Measurements from ENCODE around the gene ITGB8.
"Not testable (repeated sequence)": the region's sequence is repeated elsewhere in the genome, so short reads cannot be mapped to it uniquely, and the experiment has no call there.

The ITGB8 gene

DNA sequence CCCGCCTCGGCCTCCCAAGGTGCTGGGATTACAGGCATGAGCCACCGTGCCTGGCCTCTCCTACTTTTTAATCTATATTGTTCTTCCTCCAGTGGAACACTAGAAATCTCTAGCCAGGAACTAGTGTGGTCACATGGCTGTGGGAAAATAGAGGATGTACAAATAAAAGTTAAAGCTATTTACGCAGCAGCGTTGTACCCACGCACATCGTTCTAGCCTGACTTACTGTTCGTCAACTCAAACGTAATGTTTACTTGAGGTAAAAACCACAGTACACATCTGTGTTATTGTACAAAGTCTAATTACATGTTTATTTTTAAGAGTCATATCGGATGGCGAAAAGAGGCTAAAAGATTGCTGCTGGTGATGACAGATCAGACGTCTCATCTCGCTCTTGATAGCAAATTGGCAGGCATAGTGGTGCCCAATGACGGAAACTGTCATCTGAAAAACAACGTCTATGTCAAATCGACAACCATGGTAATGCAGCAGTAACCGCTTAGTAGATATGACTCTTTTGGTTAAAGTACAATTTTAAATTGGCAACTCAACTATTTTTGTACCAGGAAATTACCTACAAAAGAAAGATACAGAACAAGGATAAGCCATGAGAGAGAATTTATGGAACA, 50.8 kb downstream of the ITGB8 start:
- DNase-seq (ENCODE audit: low read depth in 2 of 2): no peak

DNA sequence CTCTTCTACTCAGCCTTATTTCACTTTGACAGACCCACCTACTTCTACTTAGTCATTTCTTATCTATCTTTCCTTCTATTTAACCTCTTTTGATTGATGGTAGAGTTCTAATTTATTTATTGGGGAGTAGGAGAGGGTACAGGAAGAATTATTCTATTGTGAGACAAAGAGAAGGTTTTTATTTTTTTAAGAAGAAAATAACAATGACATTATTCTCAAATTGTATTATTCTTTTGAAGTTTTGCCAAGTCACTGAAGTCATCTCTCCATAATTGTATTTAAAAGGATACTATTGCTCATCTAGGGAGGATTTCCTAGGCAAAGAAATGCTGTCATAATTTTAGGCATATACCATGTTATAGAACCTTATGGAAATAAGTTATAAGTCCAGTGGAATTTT, 52.7 kb downstream of the ITGB8 start:
- DNase-seq (ENCODE audit: low read depth in 2 of 2): no peak

DNA sequence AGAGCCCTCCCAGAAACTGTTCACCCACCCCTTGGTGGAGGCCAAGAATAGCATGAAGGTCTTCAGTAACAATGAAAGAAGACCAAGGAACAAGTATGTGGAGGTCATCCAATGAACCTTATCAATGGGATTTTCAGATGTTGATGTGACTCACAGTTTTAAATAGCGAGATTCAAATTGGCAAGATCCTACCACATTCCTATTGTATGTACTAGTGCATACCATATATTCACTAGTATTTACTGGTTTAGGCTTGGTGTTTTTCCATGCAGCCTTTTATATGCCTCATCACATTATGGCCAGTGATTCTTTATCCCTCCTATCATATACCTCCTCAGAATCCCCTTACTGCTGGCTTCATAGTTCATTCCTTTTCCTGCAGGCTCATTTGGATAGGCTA, 54.4 kb downstream of the ITGB8 start:
- DNase-seq (ENCODE audit: low read depth in 2 of 2): no peak

DNA sequence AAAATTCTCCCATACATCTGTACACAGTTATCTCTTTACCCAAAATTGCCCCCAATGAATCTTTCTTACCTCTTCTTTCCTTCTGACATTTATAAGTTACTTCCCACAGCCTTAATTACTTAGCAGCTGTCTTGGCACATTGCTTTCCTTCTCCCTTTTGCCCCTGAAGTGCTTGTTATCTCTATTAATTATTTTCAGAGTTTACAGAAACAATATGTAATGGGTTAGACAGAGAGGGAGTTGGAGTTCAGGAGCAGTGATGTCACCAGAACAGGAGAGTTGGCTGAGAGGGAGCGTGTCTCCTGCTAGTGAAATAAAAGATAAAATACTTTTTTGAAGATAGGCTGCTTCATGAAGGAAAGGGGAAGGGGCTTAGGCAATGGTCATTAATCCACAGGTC, 57.4 kb downstream of the ITGB8 start:
- DNase-seq (ENCODE audit: low read depth in 2 of 2): no peak

DNA sequence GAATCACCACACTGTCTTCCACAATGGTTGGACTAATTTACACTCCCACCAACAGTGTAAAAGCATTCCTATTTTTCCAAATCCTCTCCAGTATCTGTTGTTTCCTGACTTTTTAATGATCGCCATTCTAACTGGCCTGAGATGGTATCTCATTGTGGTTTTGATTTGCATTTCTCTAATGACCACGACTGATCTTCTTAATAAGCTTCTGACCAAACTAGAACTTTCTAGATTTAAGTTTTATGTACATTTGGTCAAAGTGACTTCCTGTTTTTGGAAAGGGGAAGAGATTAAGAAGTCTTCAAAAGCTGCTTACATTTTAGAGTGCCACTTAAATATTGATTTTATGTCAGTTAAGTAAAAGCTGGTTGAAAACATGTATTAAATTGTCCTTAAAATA, 58.5 kb downstream of the ITGB8 start:
- not testable (repeated sequence) for DNase-seq (ENCODE audit: low read depth in 2 of 2)

DNA sequence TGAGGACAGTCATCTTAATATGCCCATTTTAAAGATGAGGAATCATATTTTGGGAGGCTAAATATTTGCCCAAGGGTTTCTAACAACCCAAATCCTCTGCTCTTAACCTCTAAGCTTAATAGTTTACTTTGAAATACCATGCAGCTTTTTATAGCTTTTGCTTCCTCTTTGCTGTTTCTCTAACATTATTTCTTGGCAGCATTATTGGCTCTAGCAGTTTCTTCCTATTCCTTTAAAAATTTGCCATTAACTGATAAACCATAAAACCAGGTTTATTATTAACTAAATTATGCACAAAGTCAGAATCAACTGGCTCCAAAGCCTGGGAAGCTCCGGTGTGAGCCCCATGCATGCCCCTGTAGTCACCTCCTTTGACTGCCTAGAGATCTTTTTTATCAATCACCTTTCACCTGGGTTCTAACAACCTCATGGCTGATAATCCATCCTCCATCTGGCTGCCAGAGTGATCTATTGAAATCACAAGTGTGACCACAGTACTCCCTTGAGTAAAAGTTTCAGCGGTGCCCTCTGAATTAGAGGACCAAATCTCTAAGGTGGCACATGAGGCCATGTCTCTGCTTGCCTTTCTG, 62.4 kb downstream of the ITGB8 start:
- no peak for DNase-seq (ENCODE audit: low read depth in 2 of 2)

DNA sequence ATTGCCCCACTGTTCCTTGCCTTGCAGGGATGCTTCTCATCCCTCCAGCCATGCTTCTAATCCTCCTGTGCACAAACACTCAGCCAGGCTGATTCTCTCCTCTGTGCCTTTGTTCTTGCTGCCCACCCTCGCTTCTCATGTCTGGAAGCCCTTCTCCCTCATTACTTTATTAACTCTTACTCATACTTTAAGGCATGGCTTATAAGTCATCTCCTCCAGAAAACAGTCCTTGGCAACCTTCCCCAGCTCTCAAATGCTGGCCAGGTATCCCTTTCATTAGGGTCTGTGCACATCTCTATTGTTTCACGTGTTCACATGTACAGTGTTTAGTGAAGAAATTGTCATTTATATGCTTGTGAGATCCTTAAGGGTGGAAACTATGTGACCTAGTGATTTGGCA, 62.9 kb downstream of the ITGB8 start:
- DNase-seq (ENCODE audit: low read depth in 2 of 2): no peak

DNA sequence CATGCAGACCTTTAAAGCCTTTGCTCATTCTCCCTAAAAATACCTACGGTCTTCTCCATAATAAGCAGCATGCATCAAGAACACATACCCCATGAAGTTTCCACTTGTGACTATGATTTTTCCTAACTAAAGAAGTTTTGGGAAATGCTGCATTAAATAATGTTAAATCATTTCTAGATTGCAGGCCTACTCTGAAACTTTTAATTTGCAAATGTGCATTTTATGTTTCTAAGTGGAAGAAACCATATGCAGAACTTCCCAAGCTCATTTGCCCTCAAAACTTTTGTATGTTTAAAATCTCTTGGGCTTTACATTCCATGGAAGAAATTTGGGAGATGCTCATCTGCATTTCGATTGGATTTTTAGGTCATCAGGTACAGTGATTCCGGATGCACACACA, 63.6 kb downstream of the ITGB8 start:
- DNase-seq (ENCODE audit: low read depth in 2 of 2): no peak

DNA sequence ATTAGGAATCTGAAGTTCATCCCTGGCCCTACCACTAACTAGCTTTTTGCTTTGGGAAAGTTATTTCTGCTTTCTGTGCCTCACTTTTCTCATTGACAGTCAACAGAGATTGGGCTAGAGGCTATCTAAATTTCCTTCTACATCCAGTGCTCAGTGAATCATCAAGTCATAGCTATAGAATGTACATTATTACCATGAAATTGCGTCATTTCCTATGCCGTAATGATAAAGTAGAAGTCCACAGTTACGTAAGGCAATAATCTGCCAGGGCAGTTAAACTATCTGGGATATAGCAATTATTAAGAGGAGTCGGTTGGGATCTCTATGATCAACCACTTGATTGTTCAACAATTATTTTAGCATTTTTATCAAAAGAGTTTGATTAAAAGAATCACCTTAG, 64.4 kb downstream of the ITGB8 start:
- no peak for DNase-seq (ENCODE audit: low read depth in 2 of 2)

DNA sequence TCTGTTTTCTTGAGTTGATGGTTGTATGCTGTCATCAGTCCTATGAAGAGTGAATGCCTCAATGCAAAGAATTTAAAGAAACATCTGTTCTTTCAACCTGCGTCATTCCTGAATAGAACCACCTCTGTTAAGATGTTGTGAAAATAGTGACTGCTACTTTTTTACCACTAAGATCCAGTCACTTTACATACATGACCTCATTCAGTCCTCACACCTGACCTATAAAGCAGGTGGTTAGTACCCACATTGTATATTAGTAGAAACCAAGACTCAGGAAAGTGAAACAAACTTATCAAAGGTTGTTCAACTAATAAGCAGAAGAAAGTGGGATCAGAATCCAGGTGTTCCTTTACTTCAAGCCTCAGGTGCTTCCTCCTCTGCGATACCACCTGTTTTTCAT, 64.8 kb downstream of the ITGB8 start:
- no peak for DNase-seq (ENCODE audit: low read depth in 2 of 2)

DNA sequence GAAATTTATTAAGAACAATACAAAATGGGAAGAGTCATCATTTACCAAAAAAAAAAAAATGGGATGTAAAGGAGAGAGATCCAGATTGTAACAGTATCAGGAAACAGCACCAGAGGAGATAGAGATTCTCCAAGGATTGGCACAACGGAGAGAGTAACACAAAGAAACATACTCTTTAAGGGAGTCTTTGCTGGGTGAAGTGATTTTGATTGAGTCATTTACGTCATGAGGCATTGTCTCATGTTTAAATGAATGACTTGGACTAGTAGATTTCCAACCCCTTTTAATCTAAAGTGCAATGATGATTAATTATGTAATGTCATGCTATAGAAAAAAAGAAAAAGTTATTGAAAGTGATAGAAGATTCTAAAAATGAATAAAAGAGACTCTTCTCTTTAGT, 68.8 kb downstream of the ITGB8 start:
- DNase-seq (ENCODE audit: low read depth in 2 of 2): no peak

DNA sequence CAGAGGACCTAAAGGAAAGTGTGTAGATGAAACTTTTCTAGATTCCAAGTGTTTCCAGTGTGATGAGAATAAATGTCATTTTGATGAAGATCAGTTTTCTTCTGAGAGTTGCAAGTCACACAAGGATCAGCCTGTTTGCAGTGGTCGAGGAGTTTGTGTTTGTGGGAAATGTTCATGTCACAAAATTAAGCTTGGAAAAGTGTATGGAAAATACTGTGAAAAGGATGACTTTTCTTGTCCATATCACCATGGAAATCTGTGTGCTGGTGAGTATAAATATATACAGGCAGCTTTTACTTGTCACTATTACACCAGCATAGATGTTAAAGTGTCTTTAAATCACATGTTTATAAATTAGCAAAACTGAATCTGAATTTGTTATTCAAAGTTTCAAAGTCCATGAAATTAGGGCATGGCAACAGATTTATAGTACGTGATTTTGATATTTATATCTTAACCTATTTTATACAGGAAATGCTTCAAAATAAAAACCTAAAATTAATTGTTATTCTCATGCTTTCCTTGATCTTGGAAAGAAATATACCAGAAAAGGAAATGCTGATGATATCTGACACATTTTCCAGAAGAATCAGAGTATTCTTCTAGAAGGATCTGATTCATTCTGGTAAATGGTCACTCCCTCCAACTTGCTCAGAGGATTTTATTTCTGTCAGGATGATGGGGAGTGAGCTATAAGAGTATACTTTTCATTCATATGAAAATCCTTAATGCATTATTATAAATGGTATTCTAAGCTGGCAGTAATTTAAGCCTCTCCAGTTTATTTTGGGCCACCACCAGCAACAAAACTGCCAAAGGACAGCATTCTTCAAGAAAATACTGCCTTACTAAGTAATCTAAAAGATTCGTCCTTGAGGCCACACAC, 71.4 kb downstream of the ITGB8 start:
- no peak for DNase-seq (ENCODE audit: low read depth in 2 of 2)

DNA sequence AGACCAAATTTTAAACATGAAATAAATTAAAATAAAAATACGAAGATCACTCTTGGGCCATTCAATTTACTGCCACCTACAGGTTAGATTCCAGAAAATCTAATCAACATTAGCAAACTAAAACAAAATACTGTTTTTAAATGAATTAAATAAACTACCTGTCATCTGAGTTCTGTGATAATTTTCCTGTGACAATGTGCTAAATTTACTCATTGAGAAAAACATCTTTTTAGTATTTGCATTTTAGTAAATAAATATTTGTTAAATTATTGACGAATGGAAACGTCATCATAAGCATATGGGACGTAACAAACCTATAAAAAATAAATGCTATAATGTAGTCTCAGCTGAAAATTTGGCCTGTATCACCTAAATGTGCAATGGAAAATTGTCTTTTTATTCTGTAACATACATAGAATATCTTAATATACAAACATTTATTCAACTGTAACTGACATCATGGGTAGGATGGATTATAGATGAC, 72.1 kb downstream of the ITGB8 start:
- no peak for DNase-seq (ENCODE audit: low read depth in 2 of 2)

DNA sequence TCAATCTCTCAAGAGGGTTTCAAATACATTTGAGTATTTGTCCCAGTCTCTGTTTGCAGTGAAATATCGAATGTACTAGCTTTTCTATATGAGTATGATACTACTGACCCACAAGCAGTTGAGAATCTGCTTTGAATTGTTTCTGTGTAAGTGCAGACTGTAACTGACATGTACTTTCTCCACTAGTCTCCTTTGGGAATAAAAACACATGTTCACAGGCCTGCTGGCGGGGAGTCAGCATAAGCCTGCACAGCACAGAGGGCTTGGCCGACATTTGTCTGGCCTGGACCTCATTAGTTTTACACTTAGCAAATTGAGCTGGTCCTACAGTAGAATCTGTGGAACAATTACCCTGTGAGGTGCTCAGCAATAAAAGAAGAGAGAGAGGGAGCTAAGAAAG, 72.6 kb downstream of the ITGB8 start:
- no peak for DNase-seq (ENCODE audit: low read depth in 2 of 2)

DNA sequence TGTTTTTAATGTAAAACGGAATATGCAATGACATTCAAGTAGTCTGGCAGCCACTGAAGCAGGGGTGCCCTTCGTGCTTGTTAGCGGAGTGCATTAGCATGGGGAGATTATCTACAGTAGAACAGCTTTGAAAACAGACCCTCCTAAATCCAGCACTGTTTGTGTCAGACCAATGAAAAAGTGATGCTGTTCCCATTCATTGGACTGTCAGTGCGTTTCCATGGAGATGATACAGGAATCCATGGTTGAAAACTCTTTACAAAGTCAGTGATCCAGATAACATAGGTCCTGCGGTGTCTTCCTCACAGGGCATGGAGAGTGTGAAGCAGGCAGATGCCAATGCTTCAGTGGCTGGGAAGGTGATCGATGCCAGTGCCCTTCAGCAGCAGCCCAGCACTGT, 73.6 kb downstream of the ITGB8 start:
- DNase-seq (ENCODE audit: low read depth in 2 of 2): no peak

DNA sequence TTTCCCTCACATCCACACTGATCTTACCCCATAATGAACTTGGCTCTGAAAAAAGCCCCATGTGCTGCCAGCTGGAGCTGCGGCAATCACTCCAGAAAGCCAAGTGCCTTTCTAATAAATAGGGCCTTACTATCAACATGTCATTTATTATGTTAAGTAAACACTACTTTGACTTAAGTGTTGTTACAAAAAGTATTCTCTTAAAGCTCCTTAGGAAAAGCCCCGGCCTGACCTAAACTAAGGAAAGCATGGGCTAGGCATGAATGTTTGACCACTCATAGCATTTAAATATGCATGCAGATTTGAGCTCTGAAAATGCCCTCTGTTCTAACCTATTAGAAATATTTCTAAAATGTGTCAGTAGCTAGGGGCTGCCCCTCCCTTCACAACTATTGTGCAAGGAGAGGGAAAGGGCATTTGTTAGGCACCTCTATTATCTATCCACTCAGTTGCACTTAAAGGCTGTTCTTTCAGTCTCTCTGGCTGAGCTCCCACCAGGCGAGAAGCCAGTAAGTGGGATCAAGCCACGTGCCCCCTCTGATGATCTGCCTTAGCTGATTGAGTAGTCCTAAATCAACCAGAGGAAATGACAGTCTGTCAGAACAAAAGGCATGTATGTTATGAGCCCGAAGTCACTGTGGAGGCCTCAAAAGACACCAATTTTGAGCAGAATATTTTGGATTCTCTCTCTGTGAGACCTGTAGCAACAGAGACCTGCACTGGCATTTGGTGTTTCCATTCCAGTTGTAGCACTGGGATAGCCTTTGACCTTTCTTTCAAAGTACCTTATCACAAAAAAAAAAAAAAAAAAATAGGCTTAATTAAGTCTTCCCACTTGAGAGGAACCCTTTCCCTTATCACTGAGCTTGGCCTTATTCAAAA, 77.1 kb downstream of the ITGB8 start:
- no peak for DNase-seq (ENCODE audit: low read depth in 2 of 2)

DNA sequence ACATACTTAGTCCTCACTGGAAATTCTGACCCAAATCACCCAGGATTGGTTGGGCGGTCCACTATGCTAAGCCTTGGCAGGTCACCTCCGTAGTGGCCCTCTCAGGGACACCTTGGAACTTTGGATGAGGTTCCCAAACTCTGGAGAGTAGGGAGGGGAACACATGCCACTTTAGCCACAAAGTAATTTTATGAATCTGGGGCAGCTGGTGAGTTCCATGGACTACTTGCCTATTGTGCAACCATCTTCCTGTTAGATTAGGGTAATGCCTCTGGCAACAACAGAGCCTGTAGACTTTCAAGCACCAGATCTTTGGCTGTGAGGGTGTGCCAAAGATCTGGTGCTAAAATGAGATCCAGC, 77.7 kb downstream of the ITGB8 start:
- no peak for DNase-seq (ENCODE audit: low read depth in 2 of 2)

DNA sequence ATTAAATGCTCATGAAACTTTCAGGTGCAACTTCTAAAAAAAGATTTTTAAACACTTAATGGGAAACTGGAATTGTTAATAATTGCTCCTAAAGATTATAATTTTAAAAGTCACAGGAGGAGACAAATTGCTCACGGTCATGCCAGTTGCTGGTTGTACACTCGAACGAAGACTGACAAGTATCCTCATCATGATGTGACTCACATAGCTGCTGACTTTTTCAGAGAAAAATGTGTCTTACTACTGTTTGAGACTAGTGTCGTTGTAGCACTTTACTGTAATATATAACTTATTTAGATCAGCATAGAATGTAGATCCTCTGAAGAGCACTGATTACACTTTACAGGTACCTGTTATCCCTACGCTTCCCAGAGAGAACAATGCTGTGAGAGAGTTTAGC, 79.3 kb downstream of the ITGB8 start:
- DNase-seq (ENCODE audit: low read depth in 2 of 2): no peak

DNA sequence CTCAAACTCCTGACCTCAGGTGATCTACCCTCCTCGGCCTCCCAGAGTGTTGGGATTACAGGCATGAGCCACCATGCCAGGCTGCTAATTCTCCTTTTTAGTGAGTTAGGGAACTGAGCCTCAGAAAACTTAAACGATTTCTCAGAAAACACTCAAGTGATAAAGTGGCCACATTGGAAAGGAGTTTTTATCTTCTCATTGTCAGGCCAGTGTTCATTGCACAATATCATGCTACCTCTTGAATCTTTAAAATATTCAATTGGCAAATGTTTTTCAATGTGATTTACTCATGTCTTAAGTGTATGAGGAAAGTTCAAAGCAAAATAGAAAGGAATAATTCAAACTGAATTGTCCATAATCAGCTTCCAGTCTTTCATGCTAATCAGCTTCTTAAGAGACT, 80.7 kb downstream of the ITGB8 start:
- no peak for DNase-seq (ENCODE audit: low read depth in 2 of 2)

DNA sequence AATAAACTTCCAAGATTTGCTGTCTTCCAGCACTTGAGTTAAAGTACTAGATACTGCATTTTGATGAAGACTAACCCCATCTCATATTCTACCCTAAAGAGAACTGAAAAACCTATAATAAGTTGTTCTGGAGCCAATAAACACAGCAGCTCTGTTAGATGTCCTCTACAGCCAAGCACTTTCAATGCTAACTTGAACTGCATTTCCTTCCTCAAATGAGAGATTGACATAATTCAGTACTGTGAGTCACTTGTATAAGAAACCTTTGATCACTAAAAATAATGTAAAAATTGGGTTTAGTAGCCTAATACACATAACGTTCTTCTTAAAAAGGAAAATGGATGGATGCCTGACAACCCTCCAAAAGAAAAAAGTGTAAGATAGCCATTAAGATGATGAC, 81.3 kb downstream of the ITGB8 start:
- DNase-seq (ENCODE audit: low read depth in 2 of 2): no peak

DNA sequence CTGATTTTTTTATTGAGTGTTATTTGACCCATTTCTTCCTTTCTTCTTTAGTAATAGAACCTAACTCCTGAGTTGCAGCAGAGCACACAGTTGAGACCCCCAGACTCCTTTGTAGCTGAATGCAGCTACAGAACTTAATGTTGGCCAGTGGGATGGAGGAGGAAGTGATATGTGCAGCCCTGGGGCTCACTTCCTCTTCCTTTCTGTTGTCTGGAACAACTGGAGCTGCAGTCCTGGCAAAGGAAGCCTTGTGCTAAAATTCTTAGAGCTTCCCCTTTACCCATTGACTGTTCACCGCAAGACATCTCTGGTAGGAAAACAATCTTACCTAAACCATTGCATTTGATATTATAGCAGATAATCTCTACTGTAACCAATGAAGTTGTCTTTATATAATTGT, 86.6 kb downstream of the ITGB8 start:
- DNase-seq (ENCODE audit: low read depth in 2 of 2): no peak
